Measurements from ENCODE around the gene PGLYRP2.
"Not testable (repeated sequence)": the region's sequence is repeated elsewhere in the genome, so short reads cannot be mapped to it uniquely, and the experiment has no call there.

Gene PGLYRP2

GRCh38 chr19:15507068-15508034 lies 28.1 kb upstream of the PGLYRP2 start:
- no peak for DNase-seq (ENCODE audit: low read depth in 1 of 2, low spot score in 1 of 2)
- no peak for TF ChIP-seq JUND (IDR thresholded peaks at IDR 0.05; ENCODE audit: low read depth)
- in situ Hi-C loops (cut with HindIII; ENCODE audit: low pct_unique_long_range_greater_than_20kb, low sequenced_read_pairs), result no loop called here

DNA sequence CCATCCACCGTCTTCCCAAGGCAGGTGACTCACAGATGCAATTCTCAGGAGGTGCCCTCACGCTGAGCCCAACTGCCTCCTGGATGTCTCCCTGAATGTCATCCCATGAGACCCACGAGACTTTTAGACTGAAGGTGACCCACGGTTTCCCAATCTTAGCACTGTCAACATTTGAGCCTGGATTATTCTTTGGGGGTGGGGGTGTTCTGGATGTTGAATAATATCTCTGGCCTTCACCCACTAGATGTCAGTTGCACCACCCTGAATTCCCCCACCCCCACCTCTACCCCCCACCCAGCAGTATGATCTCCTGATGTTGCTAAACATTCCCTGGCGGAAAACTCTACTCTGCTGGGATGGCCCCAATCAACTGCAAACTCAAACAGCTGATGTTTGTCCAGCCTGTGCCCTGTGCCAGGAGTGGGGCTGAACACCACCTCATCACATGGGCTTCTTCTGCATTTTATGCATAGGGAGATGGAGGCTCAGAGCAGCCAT lies 26.8 kb upstream of the PGLYRP2 start:
- in situ Hi-C loops (cut with HindIII; ENCODE audit: low pct_unique_long_range_greater_than_20kb, low sequenced_read_pairs), result no loop called here
- TF ChIP-seq JUND (IDR thresholded peaks at IDR 0.05; ENCODE audit: low read depth), result no peak
- DNase-seq (ENCODE audit: low read depth in 1 of 2, low spot score in 1 of 2), result no peak

DNA sequence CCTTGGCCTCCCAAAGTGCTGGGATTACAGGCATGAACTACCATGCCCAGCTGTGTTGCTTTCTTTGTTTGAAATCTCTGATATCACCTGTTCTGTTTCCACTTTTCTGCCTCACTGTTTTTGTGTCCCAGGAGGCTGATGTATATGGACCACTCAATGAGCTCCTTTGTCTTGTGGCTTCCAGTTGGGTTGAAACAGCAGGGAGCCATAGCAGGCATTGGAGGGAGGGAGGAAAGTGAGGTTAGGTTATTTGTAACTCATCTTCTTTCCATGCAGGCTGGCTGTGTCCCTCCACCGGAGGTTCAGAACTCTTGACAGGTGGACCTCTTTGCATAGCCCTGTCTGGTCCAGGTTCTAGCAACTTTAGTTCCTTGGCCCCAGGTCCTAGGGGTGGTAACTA lies 23.0 kb upstream of the PGLYRP2 start:
- no peak for DNase-seq (ENCODE audit: low read depth in 1 of 2, low spot score in 1 of 2)
- in situ Hi-C loops (cut with HindIII; ENCODE audit: low pct_unique_long_range_greater_than_20kb, low sequenced_read_pairs), result no loop called here
- TF ChIP-seq JUND (IDR thresholded peaks at IDR 0.05; ENCODE audit: low read depth), result no peak

- in situ Hi-C loops (cut with HindIII; ENCODE audit: low pct_unique_long_range_greater_than_20kb, low sequenced_read_pairs), result no loop called here
Measured at GRCh38 chr19:15501596-15501995, 22.3 kb upstream of the PGLYRP2 start.

DNA sequence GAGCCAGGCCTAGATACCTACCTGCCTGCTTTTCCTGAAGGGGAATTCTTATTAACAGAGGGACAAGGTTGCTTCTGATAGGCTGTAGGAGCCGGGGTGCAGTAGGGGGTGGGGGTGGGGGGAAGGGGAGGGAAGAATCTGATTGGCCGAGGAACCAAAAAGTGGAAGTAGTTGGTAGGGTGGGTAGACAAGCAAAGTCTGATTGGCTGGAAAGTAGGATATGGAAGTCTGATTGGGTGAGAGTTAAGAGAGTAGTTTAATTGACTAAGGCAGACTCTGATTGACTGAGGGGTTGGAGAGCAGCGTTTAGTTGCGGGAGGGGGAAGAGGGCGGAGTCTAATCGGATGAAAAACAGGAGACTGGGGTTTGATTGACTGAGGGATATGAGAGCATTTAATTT lies 19.6 kb upstream of the PGLYRP2 start:
- in situ Hi-C loops (cut with HindIII; ENCODE audit: low pct_unique_long_range_greater_than_20kb, low sequenced_read_pairs), result no loop called here
- DNase-seq (ENCODE audit: low read depth in 1 of 2, low spot score in 1 of 2), result peak in 1 of 2 experiments; percentile 93
- TF ChIP-seq JUND (IDR thresholded peaks at IDR 0.05; ENCODE audit: low read depth), result no peak

More at GRCh38 chr19:15501596-15501995, 22.3 kb upstream of the PGLYRP2 start:
- DNase-seq (ENCODE audit: low read depth in 1 of 2, low spot score in 1 of 2), result no peak
- TF ChIP-seq JUND (IDR thresholded peaks at IDR 0.05; ENCODE audit: low read depth), result no peak

GRCh38 chr19:15498156-15498858 lies 19.0 kb upstream of the PGLYRP2 start:
- DNase-seq (ENCODE audit: low read depth in 1 of 2, low spot score in 1 of 2), result no peak
- TF ChIP-seq JUND (IDR thresholded peaks at IDR 0.05; ENCODE audit: low read depth), result no peak
- in situ Hi-C loops (cut with HindIII; ENCODE audit: low pct_unique_long_range_greater_than_20kb, low sequenced_read_pairs), result no loop called here

- TF ChIP-seq JUND (IDR thresholded peaks at IDR 0.05; ENCODE audit: low read depth), result no peak
- DNase-seq (ENCODE audit: low read depth in 1 of 2, low spot score in 1 of 2), result no peak
- in situ Hi-C loops (cut with HindIII; ENCODE audit: low pct_unique_long_range_greater_than_20kb, low sequenced_read_pairs), result no loop called here
Measured at GRCh38 chr19:15495151-15495550, 15.8 kb upstream of the PGLYRP2 start.

- DNase-seq (ENCODE audit: low read depth in 1 of 2, low spot score in 1 of 2), result peak in 1 of 2 experiments; percentile 91
- TF ChIP-seq JUND (IDR thresholded peaks at IDR 0.05; ENCODE audit: low read depth), result peak; percentile 78; the same call in 1 of the 2 replicates
- in situ Hi-C loops (cut with HindIII; ENCODE audit: low pct_unique_long_range_greater_than_20kb, low sequenced_read_pairs), result no loop called here
Measured at GRCh38 chr19:15488489-15489226, 9.4 kb upstream of the PGLYRP2 start.

DNA sequence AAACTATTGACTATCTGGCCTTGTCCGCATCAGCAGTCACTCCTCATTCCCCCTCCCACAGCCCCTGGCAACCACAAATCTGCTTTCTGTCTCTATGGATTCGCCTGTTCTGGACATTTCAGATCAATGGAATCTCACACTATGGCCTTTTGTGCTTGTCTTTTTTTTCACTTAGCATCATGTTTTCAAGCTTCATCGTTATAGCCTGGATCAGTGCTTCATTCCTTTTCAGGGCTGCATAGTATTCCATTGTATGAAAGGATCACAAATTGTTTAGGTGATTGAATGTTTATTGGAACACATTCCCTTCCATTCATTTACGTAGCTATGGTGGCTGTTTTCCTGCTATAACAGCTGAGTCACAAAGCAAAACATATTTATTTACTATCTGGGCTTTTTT lies 7.7 kb upstream of the PGLYRP2 start:
- in situ Hi-C loops (cut with HindIII; ENCODE audit: low pct_unique_long_range_greater_than_20kb, low sequenced_read_pairs), result no loop called here
- TF ChIP-seq JUND (IDR thresholded peaks at IDR 0.05; ENCODE audit: low read depth), result no peak
- DNase-seq (ENCODE audit: low read depth in 1 of 2, low spot score in 1 of 2), result no peak

DNA sequence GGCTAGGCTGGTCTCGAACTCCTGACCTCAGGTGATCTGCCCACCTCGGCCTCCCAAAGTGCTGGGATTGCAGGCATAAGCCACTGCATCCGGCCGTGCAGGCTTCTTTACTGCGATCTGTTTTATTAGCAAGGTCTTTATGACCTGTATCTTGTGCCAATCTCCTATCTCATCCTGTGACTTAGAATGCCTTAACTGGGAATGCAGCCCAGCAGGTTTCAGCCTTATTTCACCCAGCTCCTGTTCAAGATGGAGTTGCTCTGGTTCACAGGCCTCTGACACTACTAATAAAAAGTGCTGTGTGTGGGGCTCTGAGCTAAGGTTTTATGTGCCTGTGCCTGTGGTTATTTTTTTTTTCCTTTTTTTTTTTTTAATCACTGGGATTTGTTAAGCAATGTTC lies 6.5 kb upstream of the PGLYRP2 start:
- DNase-seq (ENCODE audit: low read depth in 1 of 2, low spot score in 1 of 2), result peak in 1 of 2 experiments; percentile 57
- in situ Hi-C loops (cut with HindIII; ENCODE audit: low pct_unique_long_range_greater_than_20kb, low sequenced_read_pairs), result not testable (repeated sequence)

DNA sequence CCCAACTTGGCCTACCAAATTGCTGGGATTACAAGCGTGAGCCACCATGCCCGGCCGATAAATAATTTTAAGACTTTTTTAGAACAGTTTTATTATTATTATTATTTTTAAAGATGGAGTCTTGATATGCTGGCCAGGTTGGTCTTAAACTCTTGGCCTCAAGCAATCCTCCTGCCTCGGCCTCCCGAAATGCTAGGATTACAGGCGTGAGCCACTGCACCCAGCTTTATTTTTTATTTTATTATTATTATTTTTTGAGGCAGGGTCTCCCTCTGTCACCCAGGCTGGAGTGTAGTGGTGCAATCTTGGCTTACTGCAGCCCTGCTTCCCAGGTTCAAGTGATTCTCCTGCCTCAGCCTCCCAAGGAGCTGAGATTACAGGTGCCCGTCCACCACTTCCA lies 1.7 kb upstream of the PGLYRP2 start:
- in situ Hi-C loops (cut with HindIII; ENCODE audit: low pct_unique_long_range_greater_than_20kb, low sequenced_read_pairs); DNase-seq (ENCODE audit: low read depth in 1 of 2, low spot score in 1 of 2): not testable (repeated sequence)

GRCh38 chr19:15476325-15476724 lies 3.0 kb downstream of the PGLYRP2 start:
- no peak for DNase-seq (ENCODE audit: low read depth in 1 of 2, low spot score in 1 of 2)
- no peak for TF ChIP-seq JUND (IDR thresholded peaks at IDR 0.05; ENCODE audit: low read depth)
- in situ Hi-C loops (cut with HindIII; ENCODE audit: low pct_unique_long_range_greater_than_20kb, low sequenced_read_pairs), result no loop called here

Measured in T47D (cell line).